HEK293 (cell line): ENCODE measurements around the gene NKD1.

ENCODE experiments used
- CTCF ChIA-PET: fragments of 350-600 bp; formaldehyde crosslinking; extraction: SDS; loops from one replicate; lab custom pipeline; 2021; ENCODE audit warnings: antibody characterized with exemption; lab: Yijun Ruan, JAX
- POLR2A ChIA-PET: fragments of 300-600 bp; formaldehyde crosslinking; extraction: SDS; loops from one replicate; lab custom pipeline; 2020; ENCODE audit warnings: antibody characterized with exemption, inconsistent platforms; lab: Yijun Ruan, JAX
- H3K27ac ChIP-seq: fragments of 200-500 bp; sonication (Bioruptor generic); 2 replicates; pipeline ENCODE4 v1.5.1; 2014; ENCODE audit warnings: low read depth, low read length, control low read depth, inconsistent platforms; ENCODE audit errors: extremely low read depth
- H3K36me3 ChIP-seq, 2 experiments: fragments of 200-500 bp in 1 of 2; sonication (Bioruptor generic) in 1 of 2; 1 replicate in 1 of 2; 2 replicates in 1 of 2; pipeline ENCODE4 v1.5.1; 2014 to 2017; ENCODE audit warnings: inconsistent platforms in 2 of 2, low read length in 2 of 2; ENCODE audit not compliant: control insufficient read depth in 2 of 2, insufficient read depth in 1 of 2
- H3K4me1 ChIP-seq: fragments of 200-500 bp; sonication (Bioruptor generic); 2 replicates; pipeline ENCODE4 v1.5.1; 2014; ENCODE audit warnings: mild to moderate bottlenecking, low read length, inconsistent platforms; ENCODE audit not compliant: control insufficient read depth, insufficient read depth
- H3K4me3 ChIP-seq: 2 replicates; pipeline ENCODE4 v1.5.1; 2011; ENCODE audit warnings: low read depth, mild to moderate bottlenecking, control low read depth, low read length, moderate library complexity
- H3K9me3 ChIP-seq: fragments of 200-500 bp; sonication (Bioruptor generic); 2 replicates; pipeline ENCODE4 v1.5.1; 2014; ENCODE audit warnings: low read depth, low read length, inconsistent platforms; ENCODE audit not compliant: control insufficient read depth, insufficient read depth
- GLI4 ChIP-seq: fragments of 450-650 bp; formaldehyde crosslinking; IDR thresholded peaks from 2 replicates; pipeline ENCODE4 v1.5.1; 2016; ENCODE audit warnings: missing biosample characterization, missing genetic modification characterization
- GLIS1 ChIP-seq: fragments of 450-650 bp; formaldehyde crosslinking; IDR thresholded peaks from 2 replicates; pipeline ENCODE4 v1.5.1; 2016; ENCODE audit warnings: missing biosample characterization, missing genetic modification characterization
- GLIS2 ChIP-seq: fragments of 450-650 bp; formaldehyde crosslinking; IDR thresholded peaks from 2 replicates; pipeline ENCODE4 v1.5.1; 2016; ENCODE audit warnings: missing biosample characterization, missing genetic modification characterization
- KLF10 ChIP-seq: fragments of 450-650 bp; IDR thresholded peaks from 2 replicates; pipeline ENCODE4 v1.5.1; 2018; ENCODE audit warnings: missing biosample characterization, mild to moderate bottlenecking, missing genetic modification characterization
- MZF1 ChIP-seq: fragments of 450-650 bp; formaldehyde crosslinking; IDR thresholded peaks from 2 replicates; pipeline ENCODE4 v1.5.1; 2017; ENCODE audit warnings: missing biosample characterization, missing genetic modification characterization, borderline replicate concordance
- OSR2 ChIP-seq: fragments of 450-650 bp; formaldehyde crosslinking; IDR thresholded peaks from 2 replicates; pipeline ENCODE4 v1.5.1; 2016; ENCODE audit warnings: missing biosample characterization, missing genetic modification characterization
- PRDM1 ChIP-seq: fragments of 450-650 bp; formaldehyde crosslinking; IDR thresholded peaks from 2 replicates; pipeline ENCODE4; 2016; ENCODE audit warnings: missing biosample characterization, missing genetic modification characterization
- RBAK ChIP-seq: fragments of 450-650 bp; formaldehyde crosslinking; IDR thresholded peaks from 2 replicates; pipeline ENCODE4 v1.5.1; 2016; ENCODE audit warnings: missing biosample characterization, missing genetic modification characterization
- ZBTB26 ChIP-seq: fragments of 450-650 bp; formaldehyde crosslinking; optimal IDR thresholded peaks from 2 replicates; pipeline ENCODE3; 2016; ENCODE audit warnings: missing biosample characterization, mild to moderate bottlenecking, missing genetic modification characterization
- ZBTB48 ChIP-seq: fragments of 450-650 bp; formaldehyde crosslinking; IDR thresholded peaks from 2 replicates; pipeline ENCODE4 v1.5.1; 2016; ENCODE audit warnings: missing biosample characterization, missing genetic modification characterization
- ZBTB7A ChIP-seq: fragments of 450-650 bp; formaldehyde crosslinking; IDR thresholded peaks from 2 replicates; pipeline ENCODE4 v1.5.1; 2016; ENCODE audit warnings: low read depth, missing biosample characterization, missing genetic modification characterization
- ZIC2 ChIP-seq: fragments of 450-650 bp; formaldehyde crosslinking; IDR thresholded peaks from 2 replicates; pipeline ENCODE4 v1.5.1; 2016; ENCODE audit warnings: missing biosample characterization, missing genetic modification characterization
- ZNF146 ChIP-seq: fragments of 450-650 bp; formaldehyde crosslinking; IDR thresholded peaks from 2 replicates; pipeline ENCODE4 v1.5.1; 2016; ENCODE audit warnings: missing biosample characterization, missing genetic modification characterization
- ZNF202 ChIP-seq: fragments of 450-650 bp; formaldehyde crosslinking; IDR thresholded peaks from 2 replicates; pipeline ENCODE4 v1.5.1; 2016; ENCODE audit warnings: missing biosample characterization, missing genetic modification characterization, borderline replicate concordance
- ZNF223 ChIP-seq: fragments of 450-650 bp; formaldehyde crosslinking; IDR thresholded peaks from 2 replicates; pipeline ENCODE4 v1.5.1; 2016; ENCODE audit warnings: missing biosample characterization, missing genetic modification characterization
- ZNF248 ChIP-seq: fragments of 450-650 bp; formaldehyde crosslinking; IDR thresholded peaks from 2 replicates; pipeline ENCODE4 v1.5.1; 2017; ENCODE audit warnings: missing biosample characterization, missing genetic modification characterization
- ZNF530 ChIP-seq: fragments of 450-650 bp; formaldehyde crosslinking; IDR thresholded peaks from 2 replicates; pipeline ENCODE4 v1.5.1; 2016; ENCODE audit warnings: low read depth, missing biosample characterization, missing genetic modification characterization
- ZNF544 ChIP-seq: fragments of 450-650 bp; formaldehyde crosslinking; IDR thresholded peaks from 2 replicates; pipeline ENCODE4 v1.5.0; 2017; ENCODE audit warnings: missing biosample characterization, missing genetic modification characterization
- ZNF629 ChIP-seq: fragments of 450-650 bp; formaldehyde crosslinking; IDR thresholded peaks from 2 replicates; pipeline ENCODE4 v1.5.1; 2017; ENCODE audit warnings: missing biosample characterization, missing genetic modification characterization
- ZNF654 ChIP-seq: fragments of 450-650 bp; formaldehyde crosslinking; IDR thresholded peaks from 2 replicates; pipeline ENCODE4 v1.5.1; 2016; ENCODE audit warnings: low read depth, missing biosample characterization, missing genetic modification characterization
- ZNF76 ChIP-seq: fragments of 450-650 bp; formaldehyde crosslinking; IDR thresholded peaks from 2 replicates; pipeline ENCODE4; 2016; ENCODE audit warnings: low read depth, missing biosample characterization, missing genetic modification characterization, borderline replicate concordance
- ZSCAN23 ChIP-seq: fragments of 450-650 bp; formaldehyde crosslinking; IDR thresholded peaks from 2 replicates; pipeline ENCODE4 v1.5.1; 2016; ENCODE audit warnings: missing biosample characterization, missing genetic modification characterization
- TF ChIP-seq, protein P1 (sequence below): fragments of 450-650 bp; formaldehyde crosslinking; conservative IDR thresholded peaks from 2 replicates; pipeline ENCODE4 v1.5.1; 2016; ENCODE audit warnings: low read depth, missing biosample characterization, missing genetic modification characterization
- TF ChIP-seq, protein P2 (sequence below): fragments of 450-650 bp; formaldehyde crosslinking; IDR thresholded peaks from 2 replicates; pipeline ENCODE4 v1.5.1; 2016; ENCODE audit warnings: missing biosample characterization, missing genetic modification characterization

Gene NKD1

GRCh38 chr16:50594308-50595260, 46.4 kb downstream of the NKD1 start:
- no peaks in the 10 kb centered on the region for H3K9me3 ChIP-seq
- CTCF ChIA-PET: interaction anchor here (0.6 to 2.5 kb wide), 5 partner anchors 16 to 127 kb away, joined by 3 to 13 read pairs (median 3); no protein-coding TSS in a partner anchor
- no peak overlapping the region for H3K27ac ChIP-seq
- POLR2A ChIA-PET: no interaction called here
- H3K4me3 ChIP-seq: no peak overlapping the region
- TF ChIP-seq GLIS2 (no peak), ZIC2 (tag by site-specific recombination) (peak; percentile 89), ZNF530 (no peak), KLF10 (no peak), GLIS1 (tag by site-specific recombination) (peak; percentile 47; the same call in 1 of the 2 replicates)
- no peaks in the 10 kb centered on the region for H3K36me3 ChIP-seq
- H3K4me1 ChIP-seq: peaks cover 3% of the 10 kb centered on the region; the same call in 1 of the 2 replicates

GRCh38 chr16:50595859-50596258, 47.7 kb downstream of the NKD1 start:
- ChIA-PET POLR2A (no interaction called here), CTCF (no interaction called here)
- no peaks in the 10 kb centered on the region for H3K9me3 ChIP-seq
- no peak overlapping the region for H3K27ac ChIP-seq
- H3K4me1 ChIP-seq: peaks cover 3% of the 10 kb centered on the region; the same call in 1 of the 2 replicates
- TF ChIP-seq, protein P1, sequence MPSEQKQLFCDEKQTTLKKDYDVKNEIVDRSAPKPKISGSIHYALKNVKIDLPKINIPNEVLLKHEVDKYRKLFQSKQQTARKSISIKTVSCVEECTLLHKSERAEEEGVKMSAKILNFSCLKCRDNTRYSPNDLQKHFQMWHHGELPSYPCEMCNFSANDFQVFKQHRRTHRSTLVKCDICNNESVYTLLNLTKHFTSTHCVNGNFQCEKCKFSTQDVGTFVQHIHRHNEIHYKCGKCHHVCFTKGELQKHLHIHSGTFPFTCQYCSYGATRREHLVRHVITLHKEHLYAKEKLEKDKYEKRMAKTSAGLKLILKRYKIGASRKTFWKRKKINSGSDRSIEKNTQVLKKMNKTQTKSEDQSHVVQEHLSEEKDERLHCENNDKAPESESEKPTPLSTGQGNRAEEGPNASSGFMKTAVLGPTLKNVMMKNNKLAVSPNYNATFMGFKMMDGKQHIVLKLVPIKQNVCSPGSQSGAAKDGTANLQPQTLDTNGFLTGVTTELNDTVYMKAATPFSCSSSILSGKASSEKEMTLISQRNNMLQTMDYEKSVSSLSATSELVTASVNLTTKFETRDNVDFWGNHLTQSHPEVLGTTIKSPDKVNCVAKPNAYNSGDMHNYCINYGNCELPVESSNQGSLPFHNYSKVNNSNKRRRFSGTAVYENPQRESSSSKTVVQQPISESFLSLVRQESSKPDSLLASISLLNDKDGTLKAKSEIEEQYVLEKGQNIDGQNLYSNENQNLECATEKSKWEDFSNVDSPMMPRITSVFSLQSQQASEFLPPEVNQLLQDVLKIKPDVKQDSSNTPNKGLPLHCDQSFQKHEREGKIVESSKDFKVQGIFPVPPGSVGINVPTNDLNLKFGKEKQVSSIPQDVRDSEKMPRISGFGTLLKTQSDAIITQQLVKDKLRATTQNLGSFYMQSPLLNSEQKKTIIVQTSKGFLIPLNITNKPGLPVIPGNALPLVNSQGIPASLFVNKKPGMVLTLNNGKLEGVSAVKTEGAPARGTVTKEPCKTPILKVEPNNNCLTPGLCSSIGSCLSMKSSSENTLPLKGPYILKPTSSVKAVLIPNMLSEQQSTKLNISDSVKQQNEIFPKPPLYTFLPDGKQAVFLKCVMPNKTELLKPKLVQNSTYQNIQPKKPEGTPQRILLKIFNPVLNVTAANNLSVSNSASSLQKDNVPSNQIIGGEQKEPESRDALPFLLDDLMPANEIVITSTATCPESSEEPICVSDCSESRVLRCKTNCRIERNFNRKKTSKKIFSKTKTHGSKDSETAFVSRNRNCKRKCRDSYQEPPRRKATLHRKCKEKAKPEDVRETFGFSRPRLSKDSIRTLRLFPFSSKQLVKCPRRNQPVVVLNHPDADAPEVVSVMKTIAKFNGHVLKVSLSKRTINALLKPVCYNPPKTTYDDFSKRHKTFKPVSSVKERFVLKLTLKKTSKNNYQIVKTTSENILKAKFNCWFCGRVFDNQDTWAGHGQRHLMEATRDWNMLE (tag by site-specific recombination): no peak
- TF ChIP-seq MZF1 (tag by site-specific recombination) (no peak), ZBTB26 (no peak), ZSCAN23 (tag by site-specific recombination) (no peak), ZNF654 (tag by site-specific recombination) (no peak), ZNF248 (tag by site-specific recombination) (no peak), ZBTB7A (tag by site-specific recombination) (no peak), GLI4 (tag by site-specific recombination) (no peak), ZNF76 (no peak), RBAK (no peak), ZBTB48 (tag by site-specific recombination) (no peak), ZNF530 (no peak), OSR2 (tag by site-specific recombination) (no peak), ZNF223 (no peak), ZNF202 (no peak), ZNF544 (tag by site-specific recombination) (no peak), ZNF146 (tag by site-specific recombination) (no peak), PRDM1 (no peak), ZNF629 (tag by site-specific recombination) (no peak)
- TF ChIP-seq, protein P2, sequence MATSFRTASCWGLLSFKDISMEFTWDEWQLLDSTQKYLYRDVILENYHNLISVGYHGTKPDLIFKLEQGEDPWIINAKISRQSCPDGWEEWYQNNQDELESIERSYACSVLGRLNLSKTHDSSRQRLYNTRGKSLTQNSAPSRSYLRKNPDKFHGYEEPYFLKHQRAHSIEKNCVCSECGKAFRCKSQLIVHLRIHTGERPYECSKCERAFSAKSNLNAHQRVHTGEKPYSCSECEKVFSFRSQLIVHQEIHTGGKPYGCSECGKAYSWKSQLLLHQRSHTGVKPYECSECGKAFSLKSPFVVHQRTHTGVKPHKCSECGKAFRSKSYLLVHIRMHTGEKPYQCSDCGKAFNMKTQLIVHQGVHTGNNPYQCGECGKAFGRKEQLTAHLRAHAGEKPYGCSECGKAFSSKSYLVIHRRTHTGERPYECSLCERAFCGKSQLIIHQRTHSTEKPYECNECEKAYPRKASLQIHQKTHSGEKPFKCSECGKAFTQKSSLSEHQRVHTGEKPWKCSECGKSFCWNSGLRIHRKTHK (tag by site-specific recombination): no peak
- H3K4me3 ChIP-seq: no peak overlapping the region
- no peaks in the 10 kb centered on the region for H3K36me3 ChIP-seq
